Mesothelial cell of epicardium (in vitro differentiated cells): ENCODE data around the gene ACTL7A. TPM values are rescaled to one million over a fixed set of nuclear protein-coding genes. Genes with fewer than 3 reads are reported as not detected.

Experiments
- DNase-seq, 2 experiments: peaks; one replicate each; pipeline ENCODE4 v3.0.0; 2021; ENCODE audit warnings: low spot score in 2 of 2; ENCODE audit not compliant: unreplicated experiment in 2 of 2
- H3K27ac Mint-ChIP-seq: 2 replicates; pipeline ENCODE4 v1.8.0; 2021; ENCODE audit warnings: mixed read lengths
- H3K27me3 Mint-ChIP-seq: 2 replicates; pipeline ENCODE4 v1.8.0; 2021; ENCODE audit warnings: low read depth, mixed read lengths
- H3K36me3 Mint-ChIP-seq: 2 replicates; pipeline ENCODE4 v1.8.0; 2021; ENCODE audit warnings: mixed read lengths
- H3K4me1 Mint-ChIP-seq: 2 replicates; pipeline ENCODE4 v1.8.0; 2021; ENCODE audit warnings: mixed read lengths
- H3K4me3 Mint-ChIP-seq: 2 replicates; pipeline ENCODE4 v1.8.0; 2021; ENCODE audit warnings: mild to moderate bottlenecking, moderate library complexity, mixed read lengths
- H3K9me3 Mint-ChIP-seq: 2 replicates; pipeline ENCODE4 v1.8.0; 2021; ENCODE audit warnings: mixed read lengths
- total RNA-seq: library from RNA; stranded (reverse); gene quantifications from 3 replicates; pipeline ENCODE4 v1.2.1, GENCODE V29; 2021
- TF ChIP-seq, protein P1 (sequence below): fragments of 200-600 bp; sonication (generic); IDR thresholded peaks from one replicate; pipeline ENCODE4 v1.5.0; 2021; ENCODE audit warnings: antibody characterized with exemption; ENCODE audit not compliant: unreplicated experiment

Gene ACTL7A
- total RNA-seq, 1 donor from 2014 or later: not detected

DNA sequence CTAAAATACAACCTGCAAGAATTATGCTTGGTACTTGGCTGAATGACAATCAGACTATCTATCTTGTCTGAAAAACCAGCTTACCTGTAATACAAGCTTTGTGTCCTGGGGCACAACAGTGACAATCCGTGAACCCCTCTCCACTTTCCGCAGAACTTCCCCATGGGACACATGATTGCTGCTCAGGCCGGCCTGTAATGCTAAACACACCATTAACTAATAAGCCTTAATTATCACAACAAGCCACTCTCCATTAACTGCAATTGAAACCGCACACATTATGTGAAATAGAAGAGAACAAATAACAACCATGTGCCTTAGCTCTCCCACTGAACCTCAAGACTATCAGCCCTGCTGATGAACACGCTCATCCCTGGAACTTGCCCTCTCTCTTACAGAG, 38.1 kb downstream of the ACTL7A start:
- Mint-ChIP-seq H3K4me3 (no peak overlapping the region), H3K36me3 (peaks cover 48% of the 10 kb centered on the region), H3K4me1 (no peaks in the 10 kb centered on the region), H3K9me3 (no peaks in the 10 kb centered on the region), H3K27me3 (no peaks in the 10 kb centered on the region), H3K27ac (no peak overlapping the region)
- DNase-seq: no peak
- TF ChIP-seq, protein P1, sequence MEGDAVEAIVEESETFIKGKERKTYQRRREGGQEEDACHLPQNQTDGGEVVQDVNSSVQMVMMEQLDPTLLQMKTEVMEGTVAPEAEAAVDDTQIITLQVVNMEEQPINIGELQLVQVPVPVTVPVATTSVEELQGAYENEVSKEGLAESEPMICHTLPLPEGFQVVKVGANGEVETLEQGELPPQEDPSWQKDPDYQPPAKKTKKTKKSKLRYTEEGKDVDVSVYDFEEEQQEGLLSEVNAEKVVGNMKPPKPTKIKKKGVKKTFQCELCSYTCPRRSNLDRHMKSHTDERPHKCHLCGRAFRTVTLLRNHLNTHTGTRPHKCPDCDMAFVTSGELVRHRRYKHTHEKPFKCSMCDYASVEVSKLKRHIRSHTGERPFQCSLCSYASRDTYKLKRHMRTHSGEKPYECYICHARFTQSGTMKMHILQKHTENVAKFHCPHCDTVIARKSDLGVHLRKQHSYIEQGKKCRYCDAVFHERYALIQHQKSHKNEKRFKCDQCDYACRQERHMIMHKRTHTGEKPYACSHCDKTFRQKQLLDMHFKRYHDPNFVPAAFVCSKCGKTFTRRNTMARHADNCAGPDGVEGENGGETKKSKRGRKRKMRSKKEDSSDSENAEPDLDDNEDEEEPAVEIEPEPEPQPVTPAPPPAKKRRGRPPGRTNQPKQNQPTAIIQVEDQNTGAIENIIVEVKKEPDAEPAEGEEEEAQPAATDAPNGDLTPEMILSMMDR: no peak

DNA sequence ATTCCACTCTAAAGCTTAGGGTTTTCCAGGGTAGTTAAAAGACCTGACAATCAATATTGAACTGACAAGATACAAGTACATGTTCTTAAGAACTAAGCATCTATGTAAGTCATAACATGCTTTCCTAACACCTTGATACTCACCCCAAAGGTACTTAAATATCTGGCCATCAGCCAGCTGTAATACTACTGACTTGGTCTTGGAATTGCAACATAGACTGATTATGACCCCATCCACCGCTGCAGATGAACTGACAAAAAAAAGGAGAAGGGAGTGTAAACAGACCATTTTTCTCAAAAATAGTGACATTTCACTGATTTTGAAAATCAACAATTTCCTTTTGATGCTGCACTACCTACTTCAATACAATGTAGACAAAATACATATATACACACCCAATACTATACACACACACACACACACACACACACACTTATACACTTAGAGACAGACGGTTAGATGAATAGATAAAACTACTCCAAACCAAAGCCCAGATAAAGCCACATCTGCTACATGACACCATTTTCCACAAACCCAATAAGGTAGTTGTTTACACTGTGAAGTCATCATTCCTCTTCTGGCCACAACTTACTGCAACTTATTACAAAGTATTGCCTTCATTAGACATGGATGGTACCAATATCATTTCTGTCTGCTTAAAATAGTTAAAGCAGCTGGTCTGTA, 41.5 kb downstream of the ACTL7A start:
- H3K4me3 Mint-ChIP-seq: no peak overlapping the region
- TF ChIP-seq, protein P1: no peak
- DNase-seq: no peak
- no peaks in the 10 kb centered on the region for H3K4me1 Mint-ChIP-seq
- no peak overlapping the region for H3K27ac Mint-ChIP-seq
- H3K9me3 Mint-ChIP-seq: no peaks in the 10 kb centered on the region
- H3K27me3 Mint-ChIP-seq: no peaks in the 10 kb centered on the region
- H3K36me3 Mint-ChIP-seq: peaks cover 40% of the 10 kb centered on the region

DNA sequence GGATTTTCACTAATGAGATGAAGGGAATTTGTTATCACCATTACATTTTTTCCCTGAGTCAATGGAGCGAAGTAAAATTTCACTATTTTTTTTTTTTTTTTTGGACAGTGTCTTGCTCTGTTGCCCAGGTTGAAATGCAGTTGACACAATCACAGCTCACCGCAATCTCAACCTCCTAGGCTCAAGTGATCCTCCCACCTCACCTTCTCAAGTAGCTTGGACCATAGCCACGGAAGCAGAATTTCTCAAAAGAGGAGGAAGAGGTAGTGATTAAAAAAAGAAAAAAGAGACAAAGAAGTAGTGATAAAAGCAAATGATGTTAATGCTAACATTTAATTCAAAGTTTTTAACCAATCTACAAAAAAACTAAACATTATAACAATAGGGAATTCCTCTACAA, 42.1 kb downstream of the ACTL7A start:
- Mint-ChIP-seq H3K36me3 (peaks cover 40% of the 10 kb centered on the region), H3K27ac (no peak overlapping the region), H3K4me1 (no peaks in the 10 kb centered on the region), H3K27me3 (no peaks in the 10 kb centered on the region), H3K9me3 (no peaks in the 10 kb centered on the region), H3K4me3 (no peak overlapping the region)
- TF ChIP-seq, protein P1: no peak
- no peak for DNase-seq

DNA sequence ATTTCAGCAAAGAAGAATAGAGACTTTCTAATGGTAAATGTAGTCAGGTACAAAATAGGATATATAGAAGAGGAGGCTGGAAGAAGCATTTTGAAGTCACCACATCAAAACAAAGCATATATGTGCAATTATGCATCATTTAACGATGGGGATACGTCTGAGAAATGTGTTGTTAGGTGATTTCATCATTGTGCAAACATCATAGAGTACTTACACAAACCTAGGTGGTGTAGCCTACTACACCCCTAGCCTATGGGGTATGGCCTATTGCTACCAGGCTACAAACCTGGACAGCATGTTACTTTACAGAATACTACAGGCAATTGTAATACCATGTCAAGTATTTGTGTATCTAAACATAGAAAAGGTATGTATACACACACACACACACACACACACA, 43.4 kb downstream of the ACTL7A start:
- Mint-ChIP-seq H3K4me1 (no peaks in the 10 kb centered on the region), H3K27ac (no peak overlapping the region), H3K9me3 (no peaks in the 10 kb centered on the region), H3K4me3 (no peak overlapping the region), H3K36me3 (peaks cover 42% of the 10 kb centered on the region), H3K27me3 (no peaks in the 10 kb centered on the region)
- TF ChIP-seq, protein P1: no peak
- no peak for DNase-seq

DNA sequence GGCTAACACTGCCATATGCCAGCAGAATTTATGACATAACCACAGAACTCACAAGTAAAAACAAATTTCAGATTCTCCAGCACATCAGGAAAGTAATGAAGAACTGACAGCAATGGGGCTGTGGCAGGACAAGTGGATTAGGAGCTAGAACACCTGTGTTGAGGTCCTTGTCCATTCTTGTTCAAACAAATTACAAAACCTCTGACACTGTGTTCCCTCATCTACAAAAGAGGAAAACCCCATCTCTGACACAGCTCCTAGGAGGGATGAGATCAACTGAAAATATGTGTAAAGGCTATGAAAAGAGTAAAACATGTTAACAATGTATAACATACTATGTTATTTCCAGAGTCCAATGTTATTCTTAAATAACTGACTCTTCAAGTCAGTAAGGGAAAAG, 48.3 kb downstream of the ACTL7A start:
- Mint-ChIP-seq H3K4me1 (no peaks in the 10 kb centered on the region), H3K36me3 (peaks cover 40% of the 10 kb centered on the region), H3K9me3 (no peaks in the 10 kb centered on the region), H3K4me3 (no peak overlapping the region), H3K27me3 (no peaks in the 10 kb centered on the region), H3K27ac (no peak overlapping the region)
- DNase-seq: no peak
- TF ChIP-seq, protein P1: no peak
